Endothelial cell of umbilical vein (primary cell): ENCODE data around the gene DRD4. TPM values are rescaled to one million over a fixed set of nuclear protein-coding genes. Genes with fewer than 3 reads are reported as not detected.

Experiments used
- BruUV-seq: library from RNA; stranded (reverse); fragments of 400-500 nt; replicated peaks from 2 replicates; lab custom pipeline; 2021; lab: Mats Ljungman, UMichigan
- CTCF ChIA-PET: fragments of 300-600, 350-600 bp; sonication (Branson Sonifier 250); formaldehyde crosslinking; loops from one replicate; lab custom pipeline; 2021; ENCODE audit warnings: antibody characterized with exemption, inconsistent platforms; lab: Charles Lee
- POLR2A ChIA-PET: fragments of 300-600, 350-600 bp; sonication (Branson Sonifier 250); formaldehyde crosslinking; loops from one replicate; lab custom pipeline; 2021; ENCODE audit warnings: antibody characterized with exemption, inconsistent platforms; lab: Charles Lee
- DNase-seq: peaks from one replicate; pipeline ENCODE4 v3.0.0-alpha.2; 2011; ENCODE audit warnings: low read depth, low spot score
- FAIRE-seq: peaks from 2 replicates; lab custom pipeline; 2011; peaks lifted over from hg19 to GRCh38; lab: Jason Lieb, UNC
- H2AFZ ChIP-seq: 2 replicates; pipeline ENCODE4 v1.6.0; 2012; ENCODE audit warnings: low read depth, low read length, control low read depth, inconsistent platforms
- H3K27ac ChIP-seq: 2 replicates; pipeline ENCODE4 v1.5.1; 2011; ENCODE audit warnings: low read depth, mild to moderate bottlenecking, control low read depth, low read length, moderate library complexity; ENCODE audit not compliant: insufficient read depth
- H3K27me3 ChIP-seq, 2 experiments: 2 replicates each; pipeline versions ENCODE4 v1.6.0 to v1.6.1; 2011; ENCODE audit warnings: low read length in 2 of 2, mixed read lengths in 1 of 2; ENCODE audit not compliant: control insufficient read depth in 2 of 2, insufficient read depth in 2 of 2
- H3K36me3 ChIP-seq, 2 experiments: 2 replicates in 1 of 2; 3 replicates in 1 of 2; pipeline ENCODE4 v1.5.1; 2011; ENCODE audit warnings: low read length in 2 of 2, mild to moderate bottlenecking in 1 of 2, moderate library complexity in 1 of 2; ENCODE audit not compliant: control insufficient read depth in 2 of 2, insufficient read depth in 2 of 2; ENCODE audit errors: extremely low read depth in 1 of 2
- H3K4me1 ChIP-seq: 3 replicates; pipeline ENCODE4 v1.5.1; 2011; ENCODE audit warnings: mild to moderate bottlenecking, low read length; ENCODE audit not compliant: control insufficient read depth, insufficient read depth; ENCODE audit errors: extremely low read depth
- H3K4me2 ChIP-seq: 2 replicates; pipeline ENCODE4 v1.6.1; 2011; ENCODE audit warnings: low read length, control low read depth, mixed read lengths; ENCODE audit not compliant: insufficient read depth
- H3K4me3 ChIP-seq, 3 experiments: fragments of 200-600 bp in 1 of 3; sonication (generic), shearing (Covaris generic) in 1 of 3; replicated peaks in 1 of 3; 2 replicates each; pipeline ENCODE4 v1.5.1; 2011 to 2016; ENCODE audit warnings: control low read depth in 3 of 3, low read length in 3 of 3, mild to moderate bottlenecking in 2 of 3, inconsistent platforms in 1 of 3, low read depth in 1 of 3, moderate library complexity in 1 of 3; ENCODE audit not compliant: insufficient read depth in 1 of 3
- H3K79me2 ChIP-seq: 2 replicates; pipeline ENCODE4 v1.6.0; 2012; ENCODE audit warnings: low read length, inconsistent platforms; ENCODE audit not compliant: control insufficient read depth, insufficient read depth
- H3K9ac ChIP-seq: replicated peaks from 2 replicates; pipeline ENCODE3; 2011; ENCODE audit warnings: low read length, control low read depth; ENCODE audit not compliant: insufficient read depth; ENCODE audit errors: extremely low read depth
- H3K9me1 ChIP-seq: replicated peaks from 3 replicates; pipeline ENCODE4 v1.6.0; 2011; ENCODE audit warnings: mild to moderate bottlenecking, low read length; ENCODE audit not compliant: control insufficient read depth, insufficient read depth; ENCODE audit errors: extremely low read depth
- H3K9me3 ChIP-seq: replicated peaks from 2 replicates; pipeline ENCODE4 v1.5.1; 2012; ENCODE audit warnings: low read length, inconsistent platforms; ENCODE audit not compliant: control insufficient read depth, insufficient read depth
- H4K20me1 ChIP-seq: replicated peaks from 2 replicates; pipeline ENCODE3; 2011; ENCODE audit warnings: mild to moderate bottlenecking, low read length; ENCODE audit not compliant: control insufficient read depth, insufficient read depth; ENCODE audit errors: extremely low read depth
- CTCF ChIP-seq, 2 donors: IDR thresholded peaks; 1 replicate in 1 of 2; 2 replicates in 1 of 2; pipeline ENCODE4 v1.5.1; 2011; ENCODE audit warnings: low read length in 2 of 2, mild to moderate bottlenecking in 2 of 2, moderate library complexity in 2 of 2, control low read depth in 1 of 2, inconsistent platforms in 1 of 2, low read depth in 1 of 2; ENCODE audit not compliant: insufficient read depth in 1 of 2; ENCODE audit errors: extremely low read depth in 1 of 2
- EZH2 ChIP-seq: IDR thresholded peaks from 2 replicates; pipeline ENCODE4 v1.6.1; 2012; ENCODE audit warnings: borderline replicate concordance, low read depth, mild to moderate bottlenecking, moderate library complexity, low read length, inconsistent platforms; ENCODE audit not compliant: severe bottlenecking
- FOS ChIP-seq: IDR thresholded peaks from 2 replicates; pipeline ENCODE4 v1.6.1; 2011; ENCODE audit warnings: mild to moderate bottlenecking, low read length, moderate library complexity, borderline replicate concordance; ENCODE audit not compliant: insufficient read depth
- GATA2 ChIP-seq: IDR thresholded peaks from 2 replicates; pipeline ENCODE4 v1.7.0; 2011; ENCODE audit warnings: low read depth, mild to moderate bottlenecking, moderate library complexity, mixed read lengths, low read length; ENCODE audit not compliant: insufficient read length, insufficient read depth
- JUN ChIP-seq: IDR thresholded peaks from 2 replicates; pipeline ENCODE4 v1.6.1; 2011; ENCODE audit warnings: borderline replicate concordance, low read depth; ENCODE audit not compliant: insufficient read length, insufficient read depth
- MAX ChIP-seq: IDR thresholded peaks from 2 replicates; pipeline ENCODE4 v1.6.1; 2011; ENCODE audit not compliant: insufficient read depth, insufficient read length
- MYC ChIP-seq: IDR thresholded peaks from one replicate; pipeline ENCODE4 v1.6.1; 2011; ENCODE audit warnings: mild to moderate bottlenecking, low read depth, low read length
- POLR2A ChIP-seq: IDR thresholded peaks from 2 replicates; pipeline ENCODE4 v1.6.1; 2012; ENCODE audit warnings: low read depth, mild to moderate bottlenecking, control low read depth, low read length
- POLR2AphosphoS5 ChIP-seq: IDR thresholded peaks from 2 replicates; pipeline ENCODE4 v1.6.1; 2012; ENCODE audit warnings: low read depth, mild to moderate bottlenecking, control low read depth, low read length, moderate library complexity; ENCODE audit not compliant: insufficient read depth
- dilution Hi-C: fragments of 300-500 bp; cut with MboI; formaldehyde crosslinking; loops from one replicate; pipeline ENCODE4 v1.15.0; 2019; ENCODE audit warnings: low sequenced_read_pairs; ENCODE audit not compliant: extremely low pct_ligation_motif_present
- intact Hi-C: fragments of 100-400 bp; cut with micrococcal nuclease; formaldehyde crosslinking; loops from one replicate; pipeline ENCODE4 v1.10.0; 2022
- polyA plus RNA-seq, 4 experiments: library from polyadenylated mRNA; depleted of rRNA in 3 of 4; stranded (reverse) in 3 of 4; unstranded in 1 of 4; fragments of >200 nt; gene quantifications; 2 replicates each; pipeline versions ENCODE4 v1.2.1 to v1.2.3, GENCODE V29; 2011 to 2012; ENCODE audit warnings: missing spikeins in 1 of 4
- total RNA-seq: library from RNA; stranded (reverse); gene quantifications from 2 replicates; pipeline ENCODE4 v1.2.3, GENCODE V29; 2021

Gene DRD4
- total and polyA plus RNA-seq, 2 donors (not counting 3 experiments of a cell fraction or from before 2014, with no cell fraction given) = 0.24 TPM; not detected in 1

DNA sequence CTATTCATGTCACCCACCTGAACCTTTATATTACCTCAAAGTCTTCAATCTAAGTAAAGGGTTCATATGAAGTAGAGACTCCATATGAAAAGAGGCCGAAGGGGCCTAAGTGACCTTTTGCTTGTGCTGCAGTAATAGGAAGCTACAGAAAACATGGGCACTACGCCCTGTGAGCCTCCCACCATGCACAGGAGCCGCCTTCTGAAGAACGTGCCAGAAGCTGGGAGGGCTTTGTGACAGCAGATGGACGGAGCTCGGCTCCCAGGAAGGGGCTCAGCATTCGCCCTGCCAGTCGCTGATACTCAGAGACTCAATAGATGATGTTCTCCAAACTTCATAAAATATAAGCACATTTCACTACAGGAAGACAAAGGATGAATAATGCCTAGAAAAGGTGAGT is 36.8 kb downstream of the DRD4 start:
- H3K4me3 ChIP-seq = no peak overlapping the region
- POLR2A ChIA-PET = interaction anchor here (1.1 kb wide), 1 partner anchor 15 kb away, joined by 3 read pairs; no protein-coding TSS in a partner anchor
- no peaks in the 10 kb centered on the region for H3K79me2 ChIP-seq
- H2AFZ ChIP-seq = no peak overlapping the region
- TF ChIP-seq POLR2AphosphoS5 (no peak), POLR2A (no peak), JUN (no peak), FOS (no peak), MYC (no peak), CTCF (IDR thresholded peaks at IDR 0.05; ENCODE audit: extremely low read depth in 1 of 2, insufficient read depth in 1 of 2, low read depth in 1 of 2, low read length in 2 of 2) (no peak), MAX (no peak), GATA2 (no peak), EZH2 (no peak)
- peaks cover 9 to 25% of the 10 kb centered on the region in 2 experiments for H3K36me3 ChIP-seq
- no peaks in the 10 kb centered on the region for H3K27me3 ChIP-seq
- H3K9me1 ChIP-seq = no peaks in the 10 kb centered on the region
- no TSS peak for BruUV-seq
- FAIRE-seq (no peak), DNase-seq (no peak)
- no peak overlapping the region for H3K9ac ChIP-seq
- no peaks in the 10 kb centered on the region for H3K9me3 ChIP-seq
- H3K4me1 ChIP-seq = no peaks in the 10 kb centered on the region
- no peaks in the 10 kb centered on the region for H4K20me1 ChIP-seq
- H3K27ac ChIP-seq = no peak overlapping the region
- dilution Hi-C loops = no loop called here
- CTCF ChIA-PET = interaction anchor here (1.1 to 1.9 kb wide), 4 partner anchors 8 to 47 kb away, joined by 3 to 6 read pairs (median 4); no protein-coding TSS in a partner anchor
- no peak overlapping the region for H3K4me2 ChIP-seq
- intact Hi-C loops = no loop called here
